Measurements from ENCODE around the gene TCTN1.
"Not testable (repeated sequence)": the region's sequence is repeated elsewhere in the genome, so short reads cannot be mapped to it uniquely, and the experiment has no call there.

Gene TCTN1

DNA sequence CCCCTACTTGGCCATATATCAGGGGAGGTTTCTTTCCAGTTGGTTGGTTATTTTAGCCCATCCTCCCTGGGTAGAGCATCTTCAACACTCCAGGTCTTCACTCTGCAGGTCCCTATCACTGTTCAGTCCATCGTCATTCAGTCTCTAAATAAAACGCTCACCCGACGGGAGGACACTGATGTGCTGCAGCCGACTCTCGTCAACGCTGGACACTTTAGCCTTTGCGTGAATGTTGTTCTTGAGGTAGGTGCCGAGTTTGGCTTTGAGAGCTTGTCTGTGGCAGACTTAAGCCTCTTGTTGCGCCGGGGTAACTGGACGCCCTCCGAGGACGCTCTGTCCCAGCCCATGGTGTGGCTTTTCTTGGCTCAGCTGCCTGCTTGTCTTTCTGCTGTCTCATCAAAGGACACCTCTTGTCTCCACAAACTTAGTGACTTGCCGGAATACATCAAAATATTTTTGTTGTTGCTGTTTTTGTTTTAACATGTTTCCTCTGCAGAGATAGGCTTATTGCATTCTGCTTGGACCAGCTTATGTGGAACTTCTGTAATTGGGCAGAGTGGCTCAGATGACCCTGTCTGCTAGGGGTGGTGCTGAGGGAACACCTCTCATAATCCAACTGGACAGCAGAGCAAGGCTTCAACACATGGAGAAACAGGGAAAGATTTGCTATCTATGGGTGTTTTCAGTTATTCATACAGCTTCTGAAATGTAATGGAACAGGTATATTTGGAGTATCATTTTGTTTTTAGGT, 26.5 kb downstream of the TCTN1 start:
- no peak for DNase-seq

DNA sequence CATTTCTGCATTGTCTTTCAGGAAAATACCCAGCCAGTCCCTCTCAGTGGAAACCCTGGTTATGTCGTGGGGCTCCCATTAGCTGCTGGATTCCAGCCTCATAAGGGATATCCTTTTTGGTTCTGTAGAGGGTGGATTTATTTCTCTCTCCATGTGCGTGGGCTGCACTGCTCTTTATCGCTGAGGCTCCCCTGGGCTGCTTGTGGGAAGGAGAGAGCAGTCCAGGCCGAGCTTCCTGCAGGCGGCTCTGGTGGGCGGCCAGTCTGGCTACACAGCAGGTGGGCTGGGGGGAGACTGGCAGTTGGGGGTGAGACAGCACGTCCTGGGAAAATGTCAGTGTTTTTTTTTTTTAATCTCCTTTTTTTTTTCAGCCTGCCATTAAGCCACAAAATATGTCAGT, 27.6 kb downstream of the TCTN1 start:
- DNase-seq = no peak

DNA sequence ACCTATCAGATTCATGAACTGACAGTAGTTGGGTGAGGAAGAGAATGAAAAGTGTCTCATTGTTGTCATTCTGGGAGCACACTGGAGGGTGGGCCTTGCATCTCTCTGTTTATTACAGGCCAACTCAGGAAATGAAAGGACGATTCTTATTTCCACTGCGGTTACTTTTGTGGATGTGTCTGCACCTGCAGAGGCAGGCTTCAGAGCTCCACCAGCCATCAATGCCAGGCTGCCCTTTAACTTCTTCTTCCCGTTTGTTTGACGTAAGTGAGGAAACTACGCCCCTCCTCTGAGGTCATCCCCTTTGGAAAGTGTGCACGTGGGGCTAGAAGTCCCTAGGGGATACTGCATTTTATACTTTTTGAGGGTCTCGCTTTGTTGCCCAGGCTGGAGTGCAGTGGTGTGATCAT, 33.7 kb downstream of the TCTN1 start:
- DNase-seq = no peak

DNA sequence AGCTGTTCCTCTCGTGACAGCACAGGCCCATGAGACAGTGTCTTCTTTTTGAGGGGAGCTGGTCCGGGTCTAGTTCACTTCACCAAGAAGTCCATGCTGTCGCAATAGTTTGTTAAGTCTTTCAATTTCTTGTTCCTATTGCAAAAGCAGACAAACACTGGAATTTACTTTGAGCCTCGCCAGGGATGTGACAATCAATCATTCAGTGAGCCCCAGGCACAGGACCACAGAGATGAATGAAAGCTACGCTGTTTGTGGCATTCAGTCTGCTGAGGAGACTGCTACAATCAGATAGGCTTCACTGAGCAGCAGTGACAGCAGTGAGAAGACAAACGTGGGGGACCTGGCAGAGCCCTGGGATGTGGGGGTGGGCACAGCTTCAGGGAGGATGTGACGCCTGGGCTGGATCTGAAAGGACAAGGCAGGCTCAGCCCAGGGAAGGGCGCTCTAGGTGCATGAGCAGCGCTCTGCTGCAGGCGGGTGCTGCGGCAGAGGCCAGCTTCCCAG, 35.5 kb downstream of the TCTN1 start:
- no peak for DNase-seq

DNA sequence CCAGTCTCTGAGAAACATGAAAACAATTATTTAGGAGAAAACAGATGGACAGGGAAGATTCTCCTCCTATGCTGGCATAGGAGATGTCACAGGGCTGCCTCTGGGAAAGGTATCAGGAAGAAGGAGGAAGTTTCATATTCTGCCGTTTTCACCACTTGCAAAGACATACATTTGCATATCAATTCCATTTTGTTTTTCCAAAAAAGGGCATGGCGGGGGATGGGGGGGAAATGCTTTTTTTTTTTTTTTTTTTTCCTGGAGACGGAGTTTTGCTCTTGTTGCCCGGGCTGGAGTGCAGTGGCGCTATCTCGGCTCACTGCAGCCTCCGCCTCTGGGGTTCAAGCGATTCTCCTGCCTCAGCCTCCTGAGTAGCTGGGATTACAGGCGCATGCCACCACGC, 40.3 kb downstream of the TCTN1 start:
- DNase-seq = not testable (repeated sequence)

- no peak for DNase-seq
These were observed 42.2 kb downstream of the TCTN1 start for GRCh38 chr12:110656071-110656655.

GRCh38 chr12:110657747-110658146, 43.8 kb downstream of the TCTN1 start:
- no peak for DNase-seq

DNA sequence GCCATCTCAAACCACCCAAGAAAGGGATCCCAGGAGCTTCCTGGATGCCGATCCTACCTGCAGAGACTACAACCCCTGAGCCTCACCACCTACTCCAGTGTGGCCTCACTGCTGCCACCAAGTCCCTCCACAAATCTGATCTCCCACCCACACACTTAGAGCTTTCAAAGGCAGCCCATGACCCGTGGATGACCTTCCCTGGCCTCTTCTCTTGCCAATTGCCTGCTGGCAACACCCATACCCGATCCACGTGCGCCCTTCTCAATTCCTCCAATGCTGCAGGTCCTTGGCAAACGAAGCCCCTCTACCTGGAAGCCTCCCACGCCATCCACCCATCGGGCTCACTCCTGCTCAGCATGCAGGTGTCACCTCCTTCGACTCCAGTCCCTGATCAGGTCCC, 44.3 kb downstream of the TCTN1 start:
- DNase-seq = no peak

GRCh38 chr12:110658878-110659277, 44.9 kb downstream of the TCTN1 start:
- DNase-seq = no peak

- DNase-seq = no peak
These were observed 47.5 kb downstream of the TCTN1 start for GRCh38 chr12:110661337-110661972.

DNA sequence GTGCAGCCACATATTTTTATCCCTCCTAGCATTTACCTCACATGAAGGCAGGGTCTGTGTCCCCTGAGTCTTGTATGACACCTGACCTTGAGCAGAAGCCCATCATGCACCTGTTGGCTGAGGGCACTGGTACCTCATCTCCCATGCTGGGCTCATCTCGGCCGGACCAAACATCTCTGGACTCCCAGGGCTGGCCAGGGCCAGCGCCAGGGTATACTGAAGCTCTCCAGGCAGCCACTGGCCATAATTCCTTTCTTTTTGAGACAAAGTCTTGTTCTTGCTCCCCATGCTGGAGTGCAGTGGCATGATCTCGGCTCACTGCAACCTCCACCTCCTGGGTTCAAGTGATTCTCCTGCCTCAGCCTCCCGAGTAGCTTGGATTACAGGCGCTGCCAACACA, 53.0 kb downstream of the TCTN1 start:
- DNase-seq = no peak

DNA sequence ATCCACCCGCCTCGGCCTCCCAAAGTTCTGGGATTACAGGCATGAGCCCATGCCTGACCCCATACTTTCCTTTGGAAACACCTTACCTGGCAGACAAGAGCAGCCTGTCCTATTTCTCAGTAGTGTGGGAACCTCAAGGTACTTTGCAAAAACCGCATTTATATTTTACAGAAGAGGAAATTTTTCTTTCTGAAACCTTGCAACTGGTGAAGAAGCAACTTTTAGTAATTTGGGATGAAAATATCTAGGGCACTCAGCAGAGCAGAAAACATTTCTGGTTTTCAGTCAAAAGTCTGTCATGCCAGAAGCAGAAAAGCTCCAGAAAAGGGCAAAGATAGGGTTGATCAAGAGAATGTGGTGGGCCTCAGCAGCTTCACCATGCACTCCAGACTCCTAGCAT, 53.7 kb downstream of the TCTN1 start:
- DNase-seq = no peak

DNA sequence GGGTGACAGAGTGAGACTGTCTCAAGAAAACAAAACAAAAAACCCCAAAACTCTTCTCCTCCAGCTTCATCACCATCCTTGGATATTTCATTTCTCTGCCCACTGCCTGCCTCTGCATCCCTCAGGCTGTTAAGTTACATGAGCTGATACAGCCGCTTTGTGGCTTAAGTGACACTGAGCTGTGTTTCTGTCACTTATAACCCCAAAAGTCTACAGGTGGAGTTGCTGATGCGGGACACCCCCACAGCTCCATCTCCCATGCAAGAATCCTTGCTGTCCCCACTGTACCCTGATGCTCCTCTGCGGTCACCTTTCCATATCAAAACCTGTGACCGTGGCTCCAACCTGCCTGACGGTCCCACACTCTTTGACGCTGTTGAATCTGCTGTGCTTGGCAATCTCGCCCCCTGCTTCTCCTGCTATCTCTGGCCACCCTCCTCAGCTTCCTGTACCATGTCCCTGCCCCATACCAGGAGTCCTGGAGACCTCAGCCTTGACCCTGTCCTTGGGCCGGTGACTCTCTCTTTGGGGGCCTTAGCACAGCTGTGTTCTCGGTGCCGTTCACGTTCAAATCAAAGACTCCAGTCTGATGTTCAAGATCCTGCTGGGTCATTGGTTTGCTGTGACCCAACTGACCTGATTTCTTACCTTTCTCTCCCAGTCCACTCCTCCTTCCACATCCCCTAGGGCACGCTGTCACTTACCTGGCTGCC, 54.7 kb downstream of the TCTN1 start:
- DNase-seq = no peak

DNA sequence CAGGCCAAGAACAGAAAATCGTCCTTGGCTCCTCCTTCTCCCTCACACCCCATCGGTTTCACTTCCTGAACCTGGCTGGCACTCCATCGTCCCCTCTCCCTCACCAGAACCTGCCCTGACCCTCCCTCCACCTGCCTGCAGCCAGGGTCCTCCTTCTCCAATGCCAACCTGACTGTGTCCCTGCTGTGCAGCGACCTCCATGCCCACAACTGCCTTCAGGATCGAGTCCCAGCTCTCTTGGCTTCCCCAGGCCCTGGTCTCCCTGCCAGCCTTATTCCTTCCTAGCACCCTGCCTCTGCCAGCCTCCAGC, 55.2 kb downstream of the TCTN1 start:
- no peak for DNase-seq

DNA sequence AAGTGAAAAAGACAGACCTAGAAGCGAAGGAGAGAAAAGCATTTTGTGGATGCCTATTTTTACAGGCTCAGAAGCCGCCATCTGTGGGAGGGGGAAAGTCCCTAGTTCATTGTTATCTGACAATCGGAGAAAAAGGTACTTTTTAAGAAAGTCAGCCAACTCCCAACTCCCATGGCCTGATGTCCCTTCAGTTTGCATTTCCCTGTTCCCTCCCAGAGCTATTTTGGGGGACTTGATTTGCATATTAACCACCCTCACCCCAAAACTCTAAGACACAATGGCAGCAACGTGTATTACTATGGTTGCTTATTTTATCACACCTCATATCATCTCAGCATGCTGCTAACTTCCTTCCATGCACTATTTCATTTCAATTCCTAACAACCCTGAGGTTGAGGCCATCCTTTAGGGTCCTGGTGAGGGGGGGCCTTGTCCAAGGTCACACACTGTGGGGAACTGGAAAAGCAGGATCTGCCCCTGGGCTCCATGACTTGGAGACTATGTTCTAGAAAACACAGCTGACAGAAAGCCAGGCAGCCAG, 56.3 kb downstream of the TCTN1 start:
- DNase-seq = no peak

GRCh38 chr12:110676171-110676570, 62.2 kb downstream of the TCTN1 start:
- DNase-seq = no peak

DNA sequence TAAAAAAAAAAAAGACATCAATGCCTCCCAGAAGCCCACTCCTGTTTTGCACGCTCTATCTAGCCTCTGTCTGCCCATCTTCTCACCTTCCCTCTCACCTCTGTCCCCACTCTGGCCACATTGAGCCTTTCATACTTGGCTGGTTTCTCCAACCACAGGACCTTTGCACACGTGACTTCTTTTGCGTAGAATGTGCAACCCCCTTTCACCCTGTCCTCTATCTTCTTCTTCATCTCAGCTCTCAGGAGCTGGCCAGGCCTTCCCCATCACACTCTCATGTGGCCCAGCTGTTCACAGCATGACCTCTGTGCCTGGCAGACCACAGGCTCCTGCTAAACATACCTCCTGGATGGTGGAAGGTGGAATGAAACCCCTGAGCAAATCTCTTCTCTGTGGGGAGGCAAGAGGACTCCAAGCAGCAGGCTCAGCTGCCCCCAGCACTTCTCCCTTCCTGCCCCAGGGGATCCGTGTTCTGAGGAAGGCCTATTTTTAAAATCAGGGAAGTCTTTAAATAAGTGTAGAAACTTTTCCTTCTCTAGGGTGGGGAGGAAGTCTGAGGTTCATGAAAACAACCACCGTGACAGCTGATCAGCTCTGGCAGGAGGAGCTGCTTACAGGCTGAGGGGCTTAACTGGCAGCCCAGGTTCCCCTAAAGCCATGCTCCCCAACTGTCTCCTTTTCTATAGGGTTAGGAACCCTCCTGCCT, 63.4 kb downstream of the TCTN1 start:
- no peak for DNase-seq

- no peak for DNase-seq
These were observed 64.1 kb downstream of the TCTN1 start for GRCh38 chr12:110677982-110678381.

DNA sequence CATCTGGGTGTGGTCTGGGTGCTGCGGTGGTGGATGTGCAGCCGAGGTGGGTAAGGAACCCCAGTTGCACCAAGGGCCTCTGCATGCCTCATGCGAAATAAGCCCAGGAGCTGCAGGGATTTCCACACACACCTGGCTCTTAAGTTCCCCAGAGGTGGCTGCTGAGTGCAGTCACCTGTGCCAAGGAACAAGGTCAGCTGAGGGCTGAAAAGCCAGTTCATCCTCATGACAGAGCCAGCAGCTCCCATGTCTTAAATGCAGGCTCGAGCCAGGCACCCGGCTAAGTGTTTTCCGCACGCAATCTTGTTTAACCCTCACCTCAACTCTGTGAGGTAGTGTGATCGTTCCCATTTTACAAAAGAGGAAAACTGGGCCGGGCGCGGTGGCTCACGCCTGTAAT, 65.3 kb downstream of the TCTN1 start:
- DNase-seq = no peak

DNA sequence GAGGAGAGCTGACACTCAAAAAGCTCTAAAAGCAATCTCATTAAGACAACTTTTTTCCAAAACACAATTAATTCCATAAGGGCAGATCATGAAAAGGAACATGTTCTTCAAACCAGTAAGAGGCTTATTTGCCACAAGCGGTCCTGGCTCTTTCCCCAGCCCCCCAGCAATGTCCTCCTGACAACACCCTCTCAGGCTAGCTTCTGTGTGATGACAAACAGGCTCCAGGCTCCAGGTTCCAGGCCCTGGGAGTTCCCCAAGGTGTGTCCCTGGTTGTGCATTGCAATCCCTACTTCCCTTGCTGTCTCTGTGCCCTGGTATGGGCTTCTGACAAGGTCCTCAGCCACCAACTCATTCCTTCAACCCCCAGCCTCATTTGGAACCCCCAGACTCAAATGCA, 66.1 kb downstream of the TCTN1 start:
- no peak for DNase-seq

DNA sequence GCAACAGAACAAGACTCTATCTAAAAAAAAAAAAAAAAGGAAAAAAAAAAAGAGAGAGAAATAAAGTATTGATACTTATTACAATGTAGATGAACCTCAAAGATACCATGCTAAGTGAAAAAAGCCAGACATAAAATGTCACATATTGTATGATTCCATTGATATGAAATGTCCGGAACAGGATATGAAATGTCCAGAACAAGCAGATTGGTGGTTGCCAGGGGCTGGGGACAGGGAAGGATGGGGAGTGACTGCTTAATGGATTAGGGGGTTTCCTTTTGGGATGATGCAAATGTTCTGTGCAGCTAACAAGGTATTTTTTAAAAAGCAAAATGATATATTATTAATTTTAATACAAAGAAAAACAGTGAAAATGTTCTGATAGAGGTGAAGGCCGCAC, 70.0 kb downstream of the TCTN1 start:
- DNase-seq = no peak

GRCh38 chr12:110684312-110684836, 70.4 kb downstream of the TCTN1 start:
- DNase-seq = no peak

Data from NCI-H446 treated with DMSO at 0.1 percent for 48 hours (cell line).